Loucy (cell line): ENCODE data around the gene AADACL4.

Experiments used
- H2AFZ ChIP-seq: fragments of 200-600 bp; sonication (generic); 2 replicates; pipeline ENCODE4 v1.6.0; 2016; ENCODE audit warnings: antibody characterized with exemption, mild to moderate bottlenecking, low read length, moderate library complexity
- H3F3A ChIP-seq: fragments of 200-600 bp; 2 replicates; pipeline ENCODE4 v1.6.0; 2016; ENCODE audit warnings: antibody characterized with exemption, low read depth, mild to moderate bottlenecking
- H3K27me3 ChIP-seq: fragments of 200-600 bp; sonication (generic); 2 replicates; pipeline ENCODE4 v1.6.1; 2014; ENCODE audit warnings: low read length, mild to moderate bottlenecking; ENCODE audit not compliant: insufficient read depth, poor library complexity, severe bottlenecking
- H3K36me3 ChIP-seq: fragments of 200-600 bp; sonication (generic); 2 replicates; pipeline ENCODE4 v1.6.1; 2016; ENCODE audit warnings: low read length; ENCODE audit not compliant: insufficient read depth
- H3K4me1 ChIP-seq: fragments of 200-600 bp; sonication (generic); 2 replicates; pipeline ENCODE4 v1.5.1; 2014; ENCODE audit warnings: low read length, mild to moderate bottlenecking; ENCODE audit not compliant: insufficient read depth, poor library complexity, severe bottlenecking
- H3K4me2 ChIP-seq: fragments of 200-600 bp; sonication (generic); 2 replicates; pipeline ENCODE4 v1.6.0; 2014; ENCODE audit warnings: antibody characterized with exemption, low read length, low read depth, mild to moderate bottlenecking; ENCODE audit not compliant: poor library complexity, severe bottlenecking
- H3K4me3 ChIP-seq: fragments of 200-600 bp; sonication (generic); 2 replicates; pipeline ENCODE4 v1.5.1; 2014; ENCODE audit warnings: low read length, mild to moderate bottlenecking, mixed read lengths; ENCODE audit not compliant: poor library complexity, severe bottlenecking
- H3K79me2 ChIP-seq: fragments of 200-600 bp; sonication (generic); 2 replicates; pipeline ENCODE4 v1.6.1; 2014; ENCODE audit warnings: low read length; ENCODE audit not compliant: insufficient read depth
- H3K9ac ChIP-seq: fragments of 200-600 bp; sonication (generic); 2 replicates; pipeline ENCODE4 v1.6.0; 2014; ENCODE audit warnings: mild to moderate bottlenecking, low read depth, low read length, moderate library complexity; ENCODE audit not compliant: poor library complexity, severe bottlenecking
- H3K9me2 ChIP-seq: fragments of 200-600 bp; sonication (generic); replicated peaks from 2 replicates; pipeline ENCODE4 v1.6.1; 2016; ENCODE audit warnings: low read depth, low read length, mixed read lengths
- H3K9me3 ChIP-seq: fragments of 200-600 bp; sonication (generic); 2 replicates; pipeline ENCODE4 v1.6.1; 2014; ENCODE audit warnings: mild to moderate bottlenecking, antibody characterized with exemption, low read length, low read depth; ENCODE audit not compliant: insufficient read depth
- H4K20me1 ChIP-seq: fragments of 200-600 bp; sonication (generic); 2 replicates; pipeline ENCODE4 v1.6.0; 2014; ENCODE audit warnings: antibody characterized with exemption, low read length, mild to moderate bottlenecking; ENCODE audit not compliant: insufficient read depth, poor library complexity, severe bottlenecking
- CTCF ChIP-seq: fragments of 200-600 bp; sonication (generic); conservative IDR thresholded peaks from 2 replicates; pipeline ENCODE4 v1.5.1; 2014; ENCODE audit warnings: mild to moderate bottlenecking, antibody characterized with exemption, low read length
- EZH2phosphoT487 ChIP-seq: fragments of 200-600 bp; IDR thresholded peaks from 2 replicates; pipeline ENCODE4 v1.6.1; 2018; ENCODE audit warnings: antibody characterized with exemption, mild to moderate bottlenecking, moderate library complexity, borderline replicate concordance

Gene AADACL4

GRCh38 chr1:12706061-12706460 lies 62.2 kb downstream of the AADACL4 start:
- Histone ChIP-seq H3K9me2 (no peaks in the 10 kb centered on the region), H2AFZ (no peak overlapping the region), H3K4me1 (no peaks in the 10 kb centered on the region), H4K20me1 (no peaks in the 10 kb centered on the region), H3K4me2 (no peak overlapping the region), H3F3A (no peaks in the 10 kb centered on the region), H3K27me3 (no peaks in the 10 kb centered on the region), H3K4me3 (no peak overlapping the region), H3K79me2 (no peaks in the 10 kb centered on the region), H3K9me3 (no peaks in the 10 kb centered on the region; the same call in 1 of the 2 replicates), H3K36me3 (no peaks in the 10 kb centered on the region), H3K9ac (no peak overlapping the region)
- no peak for TF ChIP-seq CTCF
- no peak for TF ChIP-seq EZH2phosphoT487

GRCh38 chr1:12708396-12709090 lies 64.7 kb downstream of the AADACL4 start:
- TF ChIP-seq EZH2phosphoT487 (no peak), CTCF (no peak)
- Histone ChIP-seq H3K79me2 (no peaks in the 10 kb centered on the region), H3K9ac (no peak overlapping the region), H2AFZ (no peak overlapping the region), H3K27me3 (no peaks in the 10 kb centered on the region), H4K20me1 (no peaks in the 10 kb centered on the region), H3K4me1 (no peaks in the 10 kb centered on the region), H3K4me2 (no peak overlapping the region), H3K9me2 (no peaks in the 10 kb centered on the region), H3K36me3 (no peaks in the 10 kb centered on the region), H3K4me3 (no peak overlapping the region), H3K9me3 (no peaks in the 10 kb centered on the region), H3F3A (no peaks in the 10 kb centered on the region)

GRCh38 chr1:12709091-12709491 lies 65.2 kb downstream of the AADACL4 start:
- no peaks in the 10 kb centered on the region for H3K4me1 ChIP-seq
- no peak overlapping the region for H3K9ac ChIP-seq
- H3K79me2 ChIP-seq = no peaks in the 10 kb centered on the region
- no peaks in the 10 kb centered on the region for H3F3A ChIP-seq
- no peak overlapping the region for H3K4me2 ChIP-seq
- no peaks in the 10 kb centered on the region for H3K36me3 ChIP-seq
- no peaks in the 10 kb centered on the region for H3K9me3 ChIP-seq
- H3K9me2 ChIP-seq = no peaks in the 10 kb centered on the region
- no peaks in the 10 kb centered on the region for H4K20me1 ChIP-seq
- H2AFZ ChIP-seq = no peak overlapping the region
- TF ChIP-seq CTCF = no peak
- TF ChIP-seq EZH2phosphoT487 = no peak
- no peaks in the 10 kb centered on the region for H3K27me3 ChIP-seq
- no peak overlapping the region for H3K4me3 ChIP-seq
